ENCODE data around the gene DHDH.

DHDH gene

GRCh38 chr19:48964205-48965039, 30.9 kb downstream of the DHDH start:
- TF ChIP-seq SIN3A (IDR thresholded peaks at IDR 0.05; ENCODE audit: borderline replicate concordance, insufficient read depth, low read length) (no peak), FOXP2 (optimal IDR thresholded peaks at IDR 0.05; ENCODE audit: borderline replicate concordance, extremely low read depth, extremely low read length, insufficient read depth) (no peak), TAF1 (IDR thresholded peaks at IDR 0.05; ENCODE audit: borderline replicate concordance, insufficient read depth, low read length) (no peak), REST (IDR thresholded peaks at IDR 0.05; ENCODE audit: insufficient read depth in 1 of 2, low read depth in 2 of 2, low read length in 2 of 2) (no peak), POLR2AphosphoS5 (IDR thresholded peaks at IDR 0.05; ENCODE audit: low read depth, low read length) (no peak)

DNA sequence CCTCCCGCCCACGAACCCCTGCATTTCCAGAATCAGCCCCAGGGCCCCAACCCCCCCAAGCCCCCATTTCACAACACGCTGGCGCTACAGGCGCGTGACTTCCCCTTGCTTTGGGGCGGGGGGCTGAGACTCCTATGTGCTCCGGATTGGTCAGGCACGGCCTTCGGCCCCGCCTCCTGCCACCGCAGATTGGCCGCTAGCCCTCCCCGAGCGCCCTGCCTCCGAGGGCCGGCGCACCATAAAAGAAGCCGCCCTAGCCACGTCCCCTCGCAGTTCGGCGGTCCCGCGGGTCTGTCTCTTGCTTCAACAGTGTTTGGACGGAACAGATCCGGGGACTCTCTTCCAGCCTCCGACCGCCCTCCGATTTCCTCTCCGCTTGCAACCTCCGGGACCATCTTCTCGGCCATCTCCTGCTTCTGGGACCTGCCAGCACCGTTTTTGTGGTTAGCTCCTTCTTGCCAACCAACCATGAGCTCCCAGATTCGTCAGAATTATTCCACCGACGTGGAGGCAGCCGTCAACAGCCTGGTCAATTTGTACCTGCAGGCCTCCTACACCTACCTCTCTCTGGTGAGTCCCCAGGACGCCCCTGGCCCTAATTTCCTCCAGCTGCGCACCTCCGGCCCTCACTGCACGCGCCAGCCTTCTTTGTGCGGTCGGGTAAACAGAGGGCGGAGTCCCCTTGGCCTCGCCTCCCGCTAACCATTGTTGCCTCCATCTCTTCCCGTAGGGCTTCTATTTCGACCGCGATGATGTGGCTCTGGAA, 31.7 kb downstream of the DHDH start, which contains the start of gene FTL:
Gene FTL, plus strand, starts transcription at position 270 of the 766 bp plus-strand sequence. Its CDS starts 199 bp downstream, at position 469.
- peak; percentile 37 to 69; a peak in 3 of 4 replicates for TF ChIP-seq REST (IDR thresholded peaks at IDR 0.05; ENCODE audit: insufficient read depth in 1 of 2, low read depth in 2 of 2, low read length in 2 of 2)
- no peak for TF ChIP-seq SIN3A (IDR thresholded peaks at IDR 0.05; ENCODE audit: borderline replicate concordance, insufficient read depth, low read length)
- peak; percentile 95 for TF ChIP-seq POLR2AphosphoS5 (IDR thresholded peaks at IDR 0.05; ENCODE audit: low read depth, low read length)
- peak; percentile 91 for TF ChIP-seq TAF1 (IDR thresholded peaks at IDR 0.05; ENCODE audit: borderline replicate concordance, insufficient read depth, low read length)
- TF ChIP-seq FOXP2 (optimal IDR thresholded peaks at IDR 0.05; ENCODE audit: borderline replicate concordance, extremely low read depth, extremely low read length, insufficient read depth): peak; percentile 88

DNA sequence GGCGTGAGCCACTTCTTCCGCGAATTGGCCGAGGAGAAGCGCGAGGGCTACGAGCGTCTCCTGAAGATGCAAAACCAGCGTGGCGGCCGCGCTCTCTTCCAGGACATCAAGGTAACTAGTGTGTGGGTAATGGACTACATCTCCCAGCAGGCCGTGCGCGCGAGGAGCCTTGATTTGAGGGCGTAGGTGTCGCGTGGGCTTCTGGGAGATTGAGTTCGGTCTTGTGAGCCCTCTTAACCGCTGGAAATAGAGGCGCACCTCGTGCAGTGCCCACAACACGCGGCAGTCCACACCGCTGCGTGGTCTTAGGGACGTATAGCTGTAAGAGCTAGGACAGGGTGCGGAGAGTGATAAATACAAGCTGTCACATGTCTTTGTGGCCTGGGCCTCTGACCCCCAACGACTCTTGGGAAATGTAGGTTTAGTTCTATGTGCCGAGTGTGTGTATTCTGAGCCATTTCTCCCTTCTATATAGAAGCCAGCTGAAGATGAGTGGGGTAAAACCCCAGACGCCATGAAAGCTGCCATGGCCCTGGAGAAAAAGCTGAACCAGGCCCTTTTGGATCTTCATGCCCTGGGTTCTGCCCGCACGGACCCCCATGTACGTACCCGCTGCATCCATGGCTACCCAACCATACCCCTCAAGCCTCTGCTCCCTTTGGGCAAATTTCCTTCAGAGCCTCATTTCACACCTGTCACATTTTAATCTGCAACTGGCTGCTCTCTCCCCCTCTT, 32.5 kb downstream of the DHDH start:
- TF ChIP-seq TAF1 (IDR thresholded peaks at IDR 0.05; ENCODE audit: borderline replicate concordance, insufficient read depth, low read length): no peak
- peak; percentile 10; the same call in 1 of the 2 replicates for TF ChIP-seq POLR2AphosphoS5 (IDR thresholded peaks at IDR 0.05; ENCODE audit: low read depth, low read length)
- peak; percentile 4 for TF ChIP-seq FOXP2 (optimal IDR thresholded peaks at IDR 0.05; ENCODE audit: borderline replicate concordance, extremely low read depth, extremely low read length, insufficient read depth)

DNA sequence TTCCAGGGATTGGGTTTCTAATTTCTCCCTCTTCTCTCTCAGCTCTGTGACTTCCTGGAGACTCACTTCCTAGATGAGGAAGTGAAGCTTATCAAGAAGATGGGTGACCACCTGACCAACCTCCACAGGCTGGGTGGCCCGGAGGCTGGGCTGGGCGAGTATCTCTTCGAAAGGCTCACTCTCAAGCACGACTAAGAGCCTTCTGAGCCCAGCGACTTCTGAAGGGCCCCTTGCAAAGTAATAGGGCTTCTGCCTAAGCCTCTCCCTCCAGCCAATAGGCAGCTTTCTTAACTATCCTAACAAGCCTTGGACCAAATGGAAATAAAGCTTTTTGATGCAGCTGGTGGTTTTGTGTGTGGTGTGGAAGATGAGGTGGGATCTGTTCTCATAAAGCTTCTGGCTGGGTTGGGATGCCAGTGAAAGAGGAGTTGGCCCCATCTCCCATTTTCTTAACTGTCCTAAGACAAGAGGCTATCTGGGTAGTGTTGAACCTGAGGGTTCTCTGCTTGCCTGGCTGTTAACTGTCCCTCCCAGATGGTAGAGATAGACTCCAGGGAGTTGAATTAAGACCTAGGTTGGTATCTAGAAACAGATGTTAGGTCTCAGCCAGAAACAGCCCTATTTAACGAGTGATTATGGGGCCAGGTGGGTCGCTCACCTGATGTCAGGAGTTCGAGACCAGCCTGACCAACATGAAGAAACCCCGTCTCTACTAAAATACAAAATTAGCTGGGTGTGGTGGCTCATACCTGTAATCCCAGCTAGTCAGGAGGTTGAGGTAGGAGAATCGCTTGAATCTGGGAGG, 33.2 kb downstream of the DHDH start:
- no peak for TF ChIP-seq REST (IDR thresholded peaks at IDR 0.05; ENCODE audit: insufficient read depth in 1 of 2, low read depth in 2 of 2, low read length in 2 of 2)
- peak; percentile 29; the same call in 1 of the 2 replicates for TF ChIP-seq POLR2AphosphoS5 (IDR thresholded peaks at IDR 0.05; ENCODE audit: low read depth, low read length)
